ENCODE measurements around the gene EYS. TPM values are rescaled to one million over a fixed set of nuclear protein-coding genes. Genes with fewer than 3 reads are reported as not detected.
"Not testable (repeated sequence)": the region's sequence is repeated elsewhere in the genome, so short reads cannot be mapped to it uniquely, and the experiment has no call there.

EYS gene
- total and polyA plus RNA-seq, 5 donors from 2014 or later, result 0.03 to 0.09 (median 0.05) TPM; not detected in 1

- Histone ChIP-seq H3K27ac (ENCODE audit: insufficient read depth, low read length, poor library complexity, severe bottlenecking) (no peak overlapping the region), H3K4me3 (ENCODE audit: low read depth, low read length) (no peak overlapping the region), H3K36me3 (ENCODE audit: control insufficient read depth, insufficient read depth, low read length) (no peaks in the 10 kb centered on the region), H3K4me1 (ENCODE audit: control insufficient read depth, insufficient read depth, low read length, poor library complexity, severe bottlenecking) (no peaks in the 10 kb centered on the region), H3K27me3 (ENCODE audit: control insufficient read depth, insufficient read depth, low read length) (no peaks in the 10 kb centered on the region), H3K9me3 (ENCODE audit: control insufficient read depth in 2 of 2, low read length in 2 of 2) (no peaks in the 10 kb centered on the region)
- Mint-ChIP-seq H3K27me3 (no peaks in the 10 kb centered on the region), H3K27ac (no peak overlapping the region), H3K9me3 (peaks cover 0 to 8% (median 0%) of the 10 kb centered on the region in 7 donors), H3K4me1 (no peaks in the 10 kb centered on the region), H3K4me3 (no peak overlapping the region), H3K36me3 (no peaks in the 10 kb centered on the region)
- ATAC-seq (ENCODE audit: low read depth in 2 of 2) (no peak), DNase-seq (no peak)
Observed at GRCh38 chr6:63947792-63948529, 1759.1 kb downstream of the EYS start.

GRCh38 chr6:63945987-63946386, 1761.0 kb downstream of the EYS start:
- peaks cover 0 to 8% (median 0%) of the 10 kb centered on the region in 7 donors for H3K9me3 Mint-ChIP-seq
- no peaks in the 10 kb centered on the region for H3K27me3 Mint-ChIP-seq
- H3K27ac Mint-ChIP-seq, result no peak overlapping the region
- H3K4me1 Mint-ChIP-seq, result no peaks in the 10 kb centered on the region
- H3K27me3 ChIP-seq (ENCODE audit: control insufficient read depth, insufficient read depth, low read length), result no peaks in the 10 kb centered on the region
- no peak overlapping the region for H3K27ac ChIP-seq (ENCODE audit: insufficient read depth, low read length, poor library complexity, severe bottlenecking)
- no peaks in the 10 kb centered on the region for H3K36me3 ChIP-seq (ENCODE audit: control insufficient read depth, insufficient read depth, low read length)
- H3K4me1 ChIP-seq (ENCODE audit: control insufficient read depth, insufficient read depth, low read length, poor library complexity, severe bottlenecking), result no peaks in the 10 kb centered on the region
- no peak overlapping the region for H3K4me3 Mint-ChIP-seq
- H3K9me3 ChIP-seq (ENCODE audit: control insufficient read depth in 2 of 2, low read length in 2 of 2), result no peaks in the 10 kb centered on the region
- no peaks in the 10 kb centered on the region for H3K36me3 Mint-ChIP-seq
- H3K4me3 ChIP-seq (ENCODE audit: low read depth, low read length), result no peak overlapping the region
- DNase-seq (no peak), ATAC-seq (ENCODE audit: low read depth in 2 of 2) (no peak)

DNA sequence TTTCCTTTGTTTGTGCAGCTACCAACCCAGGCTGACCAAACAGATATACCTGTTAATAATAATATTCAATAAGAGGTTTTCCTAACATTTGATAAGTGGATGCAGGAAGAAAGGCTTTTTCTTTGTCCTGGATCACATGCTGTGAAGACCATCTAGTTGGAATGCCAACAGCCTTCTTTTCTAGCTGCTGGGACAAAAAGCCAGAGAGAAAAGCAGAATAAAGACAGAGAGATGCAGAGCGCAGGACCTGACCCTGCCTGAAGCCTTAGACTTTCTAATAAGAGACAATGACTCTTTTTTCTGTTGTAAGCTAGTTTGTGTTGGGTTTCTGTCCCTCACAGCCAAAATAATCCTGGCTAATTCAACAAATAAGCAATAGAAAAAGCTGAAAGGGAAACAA, 1763.2 kb downstream of the EYS start:
- H3K9me3 ChIP-seq (ENCODE audit: control insufficient read depth in 2 of 2, low read length in 2 of 2), result no peaks in the 10 kb centered on the region
- H3K4me3 Mint-ChIP-seq, result no peak overlapping the region
- no peak overlapping the region for H3K4me3 ChIP-seq (ENCODE audit: low read depth, low read length)
- no peaks in the 10 kb centered on the region for H3K27me3 ChIP-seq (ENCODE audit: control insufficient read depth, insufficient read depth, low read length)
- H3K36me3 ChIP-seq (ENCODE audit: control insufficient read depth, insufficient read depth, low read length), result no peaks in the 10 kb centered on the region
- H3K27ac ChIP-seq (ENCODE audit: insufficient read depth, low read length, poor library complexity, severe bottlenecking), result no peak overlapping the region
- peaks cover 0 to 8% (median 0%) of the 10 kb centered on the region in 7 donors for H3K9me3 Mint-ChIP-seq
- no peak overlapping the region for H3K27ac Mint-ChIP-seq
- no peaks in the 10 kb centered on the region for H3K36me3 Mint-ChIP-seq
- ATAC-seq (ENCODE audit: low read depth in 2 of 2) (no peak), DNase-seq (no peak)
- no peaks in the 10 kb centered on the region for H3K27me3 Mint-ChIP-seq
- H3K4me1 ChIP-seq (ENCODE audit: control insufficient read depth, insufficient read depth, low read length, poor library complexity, severe bottlenecking), result no peaks in the 10 kb centered on the region
- H3K4me1 Mint-ChIP-seq, result no peaks in the 10 kb centered on the region

GRCh38 chr6:63941747-63942470, 1765.1 kb downstream of the EYS start:
- no peak overlapping the region for H3K27ac ChIP-seq (ENCODE audit: insufficient read depth, low read length, poor library complexity, severe bottlenecking)
- no peaks in the 10 kb centered on the region for H3K36me3 Mint-ChIP-seq
- DNase-seq, result no peak

GRCh38 chr6:63940056-63940455, 1767.0 kb downstream of the EYS start:
- Histone ChIP-seq H3K27me3 (ENCODE audit: control insufficient read depth, insufficient read depth, low read length) (no peaks in the 10 kb centered on the region), H3K4me3 (ENCODE audit: low read depth, low read length) (no peak overlapping the region), H3K36me3 (ENCODE audit: control insufficient read depth, insufficient read depth, low read length) (no peaks in the 10 kb centered on the region), H3K27ac (ENCODE audit: insufficient read depth, low read length, poor library complexity, severe bottlenecking) (no peak overlapping the region), H3K4me1 (ENCODE audit: control insufficient read depth, insufficient read depth, low read length, poor library complexity, severe bottlenecking) (no peaks in the 10 kb centered on the region), H3K9me3 (ENCODE audit: control insufficient read depth in 2 of 2, low read length in 2 of 2) (no peaks in the 10 kb centered on the region)
- H3K36me3 Mint-ChIP-seq, result no peaks in the 10 kb centered on the region
- no peak overlapping the region for H3K27ac Mint-ChIP-seq
- H3K4me1 Mint-ChIP-seq, result no peaks in the 10 kb centered on the region
- ATAC-seq (ENCODE audit: low read depth in 2 of 2), result no peak
- peaks cover 0 to 2% (median 0%) of the 10 kb centered on the region in 7 donors for H3K9me3 Mint-ChIP-seq
- H3K4me3 Mint-ChIP-seq, result no peak overlapping the region
- no peak for DNase-seq
- no peaks in the 10 kb centered on the region for H3K27me3 Mint-ChIP-seq

More at GRCh38 chr6:63941747-63942470, 1765.1 kb downstream of the EYS start:
- no peaks in the 10 kb centered on the region for H3K27me3 ChIP-seq (ENCODE audit: control insufficient read depth, insufficient read depth, low read length)
- no peak for ATAC-seq (ENCODE audit: low read depth in 2 of 2)
- H3K9me3 ChIP-seq (ENCODE audit: control insufficient read depth in 2 of 2, low read length in 2 of 2), result no peaks in the 10 kb centered on the region
- Mint-ChIP-seq H3K27ac (no peak overlapping the region), H3K4me1 (no peaks in the 10 kb centered on the region), H3K27me3 (no peaks in the 10 kb centered on the region), H3K9me3 (peaks cover 0 to 3% (median 0%) of the 10 kb centered on the region in 7 donors), H3K4me3 (no peak overlapping the region)
- H3K36me3 ChIP-seq (ENCODE audit: control insufficient read depth, insufficient read depth, low read length), result no peaks in the 10 kb centered on the region
- H3K4me3 ChIP-seq (ENCODE audit: low read depth, low read length), result no peak overlapping the region
- H3K4me1 ChIP-seq (ENCODE audit: control insufficient read depth, insufficient read depth, low read length, poor library complexity, severe bottlenecking), result no peaks in the 10 kb centered on the region

DNA sequence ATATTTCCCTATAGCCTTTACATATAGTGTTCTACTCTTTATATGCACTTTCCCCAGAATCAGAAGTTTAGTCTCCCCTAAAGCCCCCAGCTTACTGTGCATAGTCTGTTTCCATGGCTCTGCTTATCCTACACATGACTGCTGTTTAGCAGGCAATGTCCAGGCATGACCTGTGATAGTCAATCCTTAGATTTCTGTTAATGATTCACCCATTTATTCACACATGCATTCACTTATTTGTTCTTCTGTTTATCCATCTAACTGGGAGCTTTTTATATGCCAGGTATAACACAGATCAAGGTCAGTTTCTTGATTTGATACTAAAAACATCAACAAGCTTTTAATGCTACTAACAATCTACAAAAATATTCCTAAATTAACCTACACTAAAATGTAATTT, 1770.6 kb downstream of the EYS start:
- Histone ChIP-seq H3K9me3 (ENCODE audit: control insufficient read depth in 2 of 2, low read length in 2 of 2) (no peaks in the 10 kb centered on the region), H3K4me1 (ENCODE audit: control insufficient read depth, insufficient read depth, low read length, poor library complexity, severe bottlenecking) (no peaks in the 10 kb centered on the region), H3K36me3 (ENCODE audit: control insufficient read depth, insufficient read depth, low read length) (no peaks in the 10 kb centered on the region), H3K4me3 (ENCODE audit: low read depth, low read length) (no peak overlapping the region), H3K27me3 (ENCODE audit: control insufficient read depth, insufficient read depth, low read length) (no peaks in the 10 kb centered on the region), H3K27ac (ENCODE audit: insufficient read depth, low read length, poor library complexity, severe bottlenecking) (no peak overlapping the region)
- no peaks in the 10 kb centered on the region for H3K27me3 Mint-ChIP-seq
- H3K4me3 Mint-ChIP-seq, result no peak overlapping the region
- ATAC-seq (ENCODE audit: low read depth in 2 of 2) (no peak), DNase-seq (no peak)
- peaks cover 0 to 2% (median 0%) of the 10 kb centered on the region in 7 donors for H3K9me3 Mint-ChIP-seq
- H3K4me1 Mint-ChIP-seq, result no peaks in the 10 kb centered on the region
- no peaks in the 10 kb centered on the region for H3K36me3 Mint-ChIP-seq
- no peak overlapping the region for H3K27ac Mint-ChIP-seq

- Histone ChIP-seq H3K4me1 (ENCODE audit: control insufficient read depth, insufficient read depth, low read length, poor library complexity, severe bottlenecking) (no peaks in the 10 kb centered on the region), H3K9me3 (ENCODE audit: control insufficient read depth in 2 of 2, low read length in 2 of 2) (no peaks in the 10 kb centered on the region), H3K36me3 (ENCODE audit: control insufficient read depth, insufficient read depth, low read length) (no peaks in the 10 kb centered on the region), H3K27me3 (ENCODE audit: control insufficient read depth, insufficient read depth, low read length) (no peaks in the 10 kb centered on the region), H3K4me3 (ENCODE audit: low read depth, low read length) (no peak overlapping the region), H3K27ac (ENCODE audit: insufficient read depth, low read length, poor library complexity, severe bottlenecking) (no peak overlapping the region)
- no peaks in the 10 kb centered on the region for H3K27me3 Mint-ChIP-seq
- H3K4me3 Mint-ChIP-seq, result no peak overlapping the region
- H3K36me3 Mint-ChIP-seq, result no peaks in the 10 kb centered on the region
- ATAC-seq (ENCODE audit: low read depth in 2 of 2), result no peak
- DNase-seq, result no peak
- H3K4me1 Mint-ChIP-seq, result no peaks in the 10 kb centered on the region
- peaks cover 0 to 2% (median 0%) of the 10 kb centered on the region in 7 donors for H3K9me3 Mint-ChIP-seq
- H3K27ac Mint-ChIP-seq, result no peak overlapping the region
Observed at GRCh38 chr6:63935732-63936131, 1771.3 kb downstream of the EYS start.

- not testable (repeated sequence) for H3K27me3 Mint-ChIP-seq; H3K4me3 ChIP-seq (ENCODE audit: low read depth, low read length); H3K36me3 Mint-ChIP-seq; H3K9me3 Mint-ChIP-seq; ATAC-seq (ENCODE audit: low read depth in 2 of 2); H3K27me3 ChIP-seq (ENCODE audit: control insufficient read depth, insufficient read depth, low read length); H3K4me1 Mint-ChIP-seq; H3K27ac ChIP-seq (ENCODE audit: insufficient read depth, low read length, poor library complexity, severe bottlenecking); H3K9me3 ChIP-seq (ENCODE audit: control insufficient read depth in 2 of 2, low read length in 2 of 2); DNase-seq; H3K4me3 Mint-ChIP-seq; H3K27ac Mint-ChIP-seq; H3K36me3 ChIP-seq (ENCODE audit: control insufficient read depth, insufficient read depth, low read length); H3K4me1 ChIP-seq (ENCODE audit: control insufficient read depth, insufficient read depth, low read length, poor library complexity, severe bottlenecking)
Observed at GRCh38 chr6:63933948-63934347, 1773.1 kb downstream of the EYS start.
